GM12864 (cell line): ENCODE data around the gene AIFM3.
"Not testable (repeated sequence)": the region's sequence is repeated elsewhere in the genome, so short reads cannot be mapped to it uniquely, and the experiment has no call there.

Experiments used
- DNase-seq: peaks from one replicate; pipeline ENCODE4 v3.0.0-alpha.2; 2011; ENCODE audit warnings: low read depth
- H3K4me3 ChIP-seq: 2 replicates; pipeline ENCODE4 v1.5.1; 2011; ENCODE audit warnings: mild to moderate bottlenecking, low read depth, low read length, control low read depth
- CTCF ChIP-seq: IDR thresholded peaks from 2 replicates; pipeline ENCODE4 v1.5.1; 2011; ENCODE audit warnings: low read depth, mild to moderate bottlenecking, moderate library complexity, low read length, control low read depth, inconsistent platforms; ENCODE audit errors: missing control alignments

Gene AIFM3

GRCh38 chr22:20999350-21000206 is 32.5 kb downstream of the AIFM3 start:
- no peak for TF ChIP-seq CTCF
- DNase-seq, result no peak
- peak overlapping the region; percentile 80 for H3K4me3 ChIP-seq

- TF ChIP-seq CTCF, result no peak
- peak overlapping the region; percentile 80 for H3K4me3 ChIP-seq
- no peak for DNase-seq
Measured at GRCh38 chr22:21000207-21000986, 33.3 kb downstream of the AIFM3 start.

GRCh38 chr22:21000987-21001600 is 34.0 kb downstream of the AIFM3 start:
- peak overlapping the region; percentile 80 for H3K4me3 ChIP-seq
- no peak for TF ChIP-seq CTCF
- no peak for DNase-seq

GRCh38 chr22:21001601-21002325 is 34.7 kb downstream of the AIFM3 start, which contains the start of gene THAP7:
THAP7 (minus strand) TSS chr22:21002118; CDS start chr22:21001911, 207 bp downstream.
- DNase-seq, result peak; percentile 89
- TF ChIP-seq CTCF, result no peak
- peak within 1 kb of the TSS; percentile 80 for H3K4me3 ChIP-seq

GRCh38 chr22:21003782-21004181 is 36.7 kb downstream of the AIFM3 start:
- no peak for DNase-seq
- peak overlapping the region; percentile 15; the same call in 1 of the 2 replicates for H3K4me3 ChIP-seq
- no peak for TF ChIP-seq CTCF

GRCh38 chr22:21009208-21009607 is 42.2 kb downstream of the AIFM3 start:
- H3K4me3 ChIP-seq, DNase-seq: not testable (repeated sequence)
